K562 (cell line): Measurements from ENCODE around the gene PREX1. TPM values are rescaled to one million over a fixed set of nuclear protein-coding genes. Genes with fewer than 3 reads are reported as not detected.

Source experiments
- ATAC-seq: fragments of 200-7000 bp; cut with Tn5 transposase; 3 replicates; pipeline ENCODE4 v1.9.1; 2020; ENCODE audit warnings: moderate library complexity
- BruUV-seq: library from RNA; stranded (reverse); fragments of 400-500 nt; replicated peaks from 2 replicates; lab custom pipeline; 2021; lab: Mats Ljungman, UMichigan
- CTCF ChIA-PET: fragments of 300-600 bp; formaldehyde crosslinking; extraction: SDS; loops from one replicate; lab custom pipeline; 2021; ENCODE audit warnings: low intra/inter-chr PET ratio; lab: Yijun Ruan, JAX
- POLR2A ChIA-PET: fragments of 300-600, 350-650 bp; sonication (Branson Sonifier 250); formaldehyde crosslinking; extraction: SDS; loops from one replicate; lab custom pipeline; 2021; ENCODE audit warnings: antibody characterized with exemption, inconsistent platforms; lab: Yijun Ruan, JAX
- DNase-seq, 4 experiments: peaks; one replicate each; pipeline versions ENCODE4 v3.0.0 to v3.0.0-alpha.2; 2011 to 2018; ENCODE audit warnings: low spot score in 3 of 4, mixed read lengths in 3 of 4; ENCODE audit errors: extremely low read depth in 1 of 4
- FAIRE-seq: peaks from 2 replicates; lab custom pipeline; 2011; peaks lifted over from hg19 to GRCh38; lab: Jason Lieb, UNC
- H2AFZ ChIP-seq: 2 replicates; pipeline ENCODE4 v1.6.0; 2011; ENCODE audit warnings: low read depth, low read length, control low read depth, inconsistent platforms
- H3K27ac ChIP-seq: fragments of 200-600 bp; 3 replicates; pipeline ENCODE4 v1.8.0; 2011; ENCODE audit warnings: low read depth, mild to moderate bottlenecking, control low read depth, inconsistent platforms, low read length, moderate library complexity, mixed read lengths; ENCODE audit errors: extremely low read depth
- H3K27me3 ChIP-seq, 2 experiments: fragments of 300-600 bp in 1 of 2; 2 replicates in 1 of 2; 3 replicates in 1 of 2; pipeline versions ENCODE4 v1.6.0 to v1.8.0; 2011; ENCODE audit warnings: inconsistent platforms in 2 of 2, low read length in 2 of 2, mild to moderate bottlenecking in 1 of 2, mixed read lengths in 1 of 2, moderate library complexity in 1 of 2; ENCODE audit not compliant: control insufficient read depth in 2 of 2, insufficient read depth in 2 of 2
- H3K36me3 ChIP-seq: fragments of 300-600 bp; 3 replicates; pipeline ENCODE4 v1.8.0; 2011; ENCODE audit warnings: mild to moderate bottlenecking, low read length, inconsistent platforms; ENCODE audit not compliant: control insufficient read depth, insufficient read depth
- H3K4me1 ChIP-seq, 2 experiments: fragments of 200-600 bp in 1 of 2; replicated peaks in 1 of 2; 2 replicates in 1 of 2; 3 replicates in 1 of 2; pipeline versions ENCODE4 v1.5.1 to v1.8.0; 2011; ENCODE audit warnings: inconsistent platforms in 2 of 2, low read length in 2 of 2, mild to moderate bottlenecking in 1 of 2, mixed read lengths in 1 of 2, moderate library complexity in 1 of 2; ENCODE audit not compliant: control insufficient read depth in 2 of 2, insufficient read depth in 2 of 2
- H3K4me2 ChIP-seq: 2 replicates; pipeline ENCODE4 v1.6.1; 2011; ENCODE audit warnings: low read length, control low read depth, inconsistent platforms, mixed read lengths; ENCODE audit not compliant: insufficient read depth
- H3K4me3 ChIP-seq: fragments of 200-600 bp; sonication (generic), shearing (Covaris generic); 2 replicates; pipeline ENCODE4 v1.5.1; 2016; ENCODE audit warnings: control low read depth, inconsistent platforms
- H3K79me2 ChIP-seq: fragments of 200-600 bp; 3 replicates; pipeline ENCODE4 v1.8.0; 2011; ENCODE audit warnings: low read length, inconsistent platforms; ENCODE audit not compliant: control insufficient read depth, insufficient read depth
- H3K9ac ChIP-seq, 2 experiments: 2 replicates each; pipeline versions ENCODE4 v1.6.0 to v1.6.1; 2011; ENCODE audit warnings: low read depth in 2 of 2, low read length in 2 of 2, control low read depth in 1 of 2, inconsistent platforms in 1 of 2, mild to moderate bottlenecking in 1 of 2, mixed read lengths in 1 of 2; ENCODE audit not compliant: insufficient read depth in 1 of 2
- H3K9me1 ChIP-seq: one replicate; pipeline ENCODE4 v1.6.0; 2011; ENCODE audit warnings: inconsistent platforms, mild to moderate bottlenecking, low read length, moderate library complexity; ENCODE audit not compliant: control insufficient read depth, insufficient read depth
- H3K9me3 ChIP-seq: replicated peaks from 2 replicates; pipeline ENCODE4 v1.5.1; 2011; ENCODE audit warnings: low read depth, low read length, inconsistent platforms; ENCODE audit not compliant: control insufficient read depth, insufficient read depth
- H4K20me1 ChIP-seq: replicated peaks from 2 replicates; pipeline ENCODE4 v1.6.1; 2011; ENCODE audit warnings: low read length, inconsistent platforms, mixed read lengths; ENCODE audit not compliant: control insufficient read depth, insufficient read depth
- ATF7 ChIP-seq: fragments of 450-650 bp; IDR thresholded peaks from 2 replicates; pipeline ENCODE4 v1.7.1; 2014; ENCODE audit warnings: mild to moderate bottlenecking, moderate library complexity
- CSDE1 ChIP-seq, 2 experiments: fragments of 450-650 bp; IDR thresholded peaks; 2 replicates each; pipeline ENCODE4 v1.6.1; 2016; ENCODE audit warnings: mild to moderate bottlenecking in 1 of 2
- ELF1 ChIP-seq: fragments of 200-800 bp; sonication (Bioruptor generic); IDR thresholded peaks from 2 replicates; pipeline ENCODE4 v1.6.1; 2016; ENCODE audit warnings: missing genetic modification characterization, missing compliant biosample characterization
- IFI16 ChIP-seq: fragments of 250-450 bp; sonication (Bioruptor Pico); IDR thresholded peaks from 2 replicates; pipeline ENCODE4 v2.1.2; 2022; ENCODE audit warnings: mild to moderate bottlenecking, inconsistent platforms
- MED1 ChIP-seq: sonication (generic); formaldehyde crosslinking; IDR thresholded peaks from 2 replicates; pipeline ENCODE4 v1.8.1; 2023; ENCODE audit warnings: missing genetic modification reagents, borderline replicate concordance
- TRIM28 ChIP-seq: fragments of 450-650 bp; IDR thresholded peaks from 2 replicates; pipeline ENCODE4 v1.6.1; 2017
- ZNF584 ChIP-seq: fragments of 200-800 bp; sonication (Bioruptor generic); IDR thresholded peaks from 2 replicates; pipeline ENCODE4 v1.6.1; 2016; ENCODE audit warnings: low read depth, mild to moderate bottlenecking, missing genetic modification characterization, missing compliant biosample characterization
- ZNF644 ChIP-seq: fragments of 200-800 bp; sonication (Bioruptor generic); IDR thresholded peaks from 2 replicates; pipeline ENCODE4 v1.6.1; 2016; ENCODE audit warnings: low read depth, missing genetic modification characterization, missing compliant biosample characterization
- WGBS: fragments of 100-300 bp; shearing (Covaris generic); methylation state at CpG from one replicate; pipeline ENCODE4 v1.1.6; 2016; ENCODE audit warnings: low coverage, mixed read lengths; ENCODE audit not compliant: insufficient coverage; ENCODE audit errors: missing lambda C conversion rate; 5-methylcytosine and 5-hydroxymethylcytosine counted together
- in situ Hi-C: fragments of 300-500 bp; cut with MboI; formaldehyde crosslinking; loops from 4 replicates; pipeline ENCODE4 v1.15.0; 2018; ENCODE audit warnings: inconsistent platforms, mixed read lengths
- intact Hi-C: fragments of 100-400 bp; cut with micrococcal nuclease; formaldehyde crosslinking; loops from 2 replicates; pipeline ENCODE4 v1.14.2; 2022
- polyA plus RNA-seq, 8 experiments: library from polyadenylated mRNA; depleted of rRNA in 4 of 8; stranded (reverse) in 5 of 8; unstranded in 3 of 8; fragments of >200 nt; fragmentation: Nextera tagmentation in 2 of 8; fragmentation: Illumina TruSeq in 1 of 8; extraction: Ambion mirVana in 2 of 8; extraction: Trizol in 1 of 8; gene quantifications; 2 replicates each; pipeline versions ENCODE4 v1.2.1 to v1.2.3, GENCODE V29; 2011 to 2014; ENCODE audit warnings: inconsistent platforms in 1 of 8, missing spikeins in 1 of 8
- total RNA-seq, 7 experiments: library from RNA; depleted of rRNA in 6 of 7; stranded (reverse); fragments of >200 nt in 6 of 7; fragmentation: Illumina TruSeq in 2 of 7; extraction: Trizol in 2 of 7; gene quantifications; 2 replicates each; pipeline versions ENCODE4 v1.2.1 to v1.2.3, GENCODE V29; 2011 to 2021; ENCODE audit warnings: low replicate concordance in 1 of 7
- TF ChIP-seq, protein P1 (sequence below): fragments of 450-650 bp; IDR thresholded peaks from 2 replicates; pipeline ENCODE4 v1.6.1; 2016; ENCODE audit warnings: borderline replicate concordance
- TF ChIP-seq, protein P2 (sequence below): fragments of 250-450 bp; sonication (Bioruptor Pico); IDR thresholded peaks from 2 replicates; pipeline ENCODE4 v1.8.0; 2021; ENCODE audit warnings: moderate library complexity, mild to moderate bottlenecking, inconsistent platforms
- TF ChIP-seq, protein P3 (sequence below): sonication (generic); formaldehyde crosslinking; IDR thresholded peaks from 2 replicates; pipeline ENCODE4 v1.8.0; 2022; ENCODE audit warnings: missing genetic modification reagents, mild to moderate bottlenecking, moderate library complexity, borderline replicate concordance
- TF ChIP-seq, protein P4 (sequence below): fragments of 250-450 bp; sonication (Bioruptor Pico); IDR thresholded peaks from 2 replicates; pipeline ENCODE4 v1.4.0; 2020; ENCODE audit warnings: mild to moderate bottlenecking, moderate library complexity
- TF ChIP-seq, protein P5 (sequence below): fragments of 250-450 bp; sonication (Bioruptor Pico); IDR thresholded peaks from 2 replicates; pipeline ENCODE4 v1.8.0; 2022; ENCODE audit warnings: moderate library complexity, mild to moderate bottlenecking, inconsistent platforms

The PREX1 gene
- total and polyA plus RNA-seq, 9 of the 15 experiments (the other 6 are each of a cell fraction or from before 2014, with no cell fraction given): 0.37 to 10.4 (median 4.8) TPM

DNA sequence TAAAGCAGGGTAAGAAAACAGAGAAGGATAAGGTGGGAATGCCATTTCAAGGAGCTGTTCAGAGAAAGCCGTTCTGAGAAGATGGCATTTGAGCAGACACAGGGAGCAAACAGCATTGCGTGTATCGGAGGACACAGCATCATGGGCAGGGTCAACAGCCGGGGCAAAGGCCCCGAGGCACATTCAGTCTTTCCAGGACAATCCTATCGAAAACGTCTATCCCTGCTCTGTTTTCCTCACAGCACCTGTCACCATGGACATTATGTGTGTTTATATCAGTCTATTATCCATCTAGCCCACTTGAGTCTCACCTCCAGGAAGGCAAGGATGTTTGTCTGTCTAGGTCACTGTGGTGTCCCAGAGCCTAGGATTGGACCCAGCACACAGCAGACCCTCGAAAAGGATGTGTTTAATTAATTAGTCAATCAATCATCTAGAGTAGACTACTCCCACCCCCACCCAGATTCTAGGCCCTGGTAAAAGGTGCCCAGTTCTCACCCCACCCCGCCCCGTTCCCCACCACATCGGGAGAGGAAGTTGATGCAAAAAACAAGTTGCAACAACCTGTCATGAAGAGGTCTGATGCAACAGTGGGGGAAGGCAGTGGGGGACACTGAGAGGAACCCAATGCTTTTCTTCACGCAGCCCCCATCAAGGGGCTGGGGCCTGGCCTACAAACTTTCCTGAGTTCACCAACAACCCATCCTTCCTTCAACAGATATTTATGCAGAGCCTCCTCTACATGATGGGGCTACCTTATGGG lies 66.6 kb downstream of the PREX1 start:
- H3K27me3 ChIP-seq: peaks cover 0 to 4% of the 10 kb centered on the region in 2 experiments; a peak in 1 of 5 replicates
- intact Hi-C loops: no loop called here
- ChIA-PET CTCF (no interaction called here), POLR2A (no interaction called here)
- H4K20me1 ChIP-seq: no peaks in the 10 kb centered on the region
- no peaks in the 10 kb centered on the region for H3K9me1 ChIP-seq
- no peaks in the 10 kb centered on the region for H3K79me2 ChIP-seq
- ATAC-seq (no peak), DNase-seq (no peak), FAIRE-seq (no peak)
- no peaks in the 10 kb centered on the region for H3K4me1 ChIP-seq
- H3K27ac ChIP-seq: no peak overlapping the region
- in situ Hi-C loops: no loop called here
- no peak overlapping the region for H2AFZ ChIP-seq
- 12% methylated on average over 12 of the region's 12 CpGs for WGBS
- no peak overlapping the region for H3K4me2 ChIP-seq
- BruUV-seq: no TSS peak
- TF ChIP-seq IFI16 (CRISPR knock-in tag): no peak
- TF ChIP-seq ELF1 (tag): no peak
- TF ChIP-seq, protein P1, sequence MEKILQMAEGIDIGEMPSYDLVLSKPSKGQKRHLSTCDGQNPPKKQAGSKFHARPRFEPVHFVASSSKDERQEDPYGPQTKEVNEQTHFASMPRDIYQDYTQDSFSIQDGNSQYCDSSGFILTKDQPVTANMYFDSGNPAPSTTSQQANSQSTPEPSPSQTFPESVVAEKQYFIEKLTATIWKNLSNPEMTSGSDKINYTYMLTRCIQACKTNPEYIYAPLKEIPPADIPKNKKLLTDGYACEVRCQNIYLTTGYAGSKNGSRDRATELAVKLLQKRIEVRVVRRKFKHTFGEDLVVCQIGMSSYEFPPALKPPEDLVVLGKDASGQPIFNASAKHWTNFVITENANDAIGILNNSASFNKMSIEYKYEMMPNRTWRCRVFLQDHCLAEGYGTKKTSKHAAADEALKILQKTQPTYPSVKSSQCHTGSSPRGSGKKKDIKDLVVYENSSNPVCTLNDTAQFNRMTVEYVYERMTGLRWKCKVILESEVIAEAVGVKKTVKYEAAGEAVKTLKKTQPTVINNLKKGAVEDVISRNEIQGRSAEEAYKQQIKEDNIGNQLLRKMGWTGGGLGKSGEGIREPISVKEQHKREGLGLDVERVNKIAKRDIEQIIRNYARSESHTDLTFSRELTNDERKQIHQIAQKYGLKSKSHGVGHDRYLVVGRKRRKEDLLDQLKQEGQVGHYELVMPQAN: no peak
- TF ChIP-seq, protein P2, sequence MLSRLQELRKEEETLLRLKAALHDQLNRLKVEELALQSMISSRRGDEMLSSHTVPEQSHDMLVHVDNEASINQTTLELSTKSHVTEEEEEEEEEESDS (CRISPR knock-in tag): no peak
- TF ChIP-seq, protein P3, sequence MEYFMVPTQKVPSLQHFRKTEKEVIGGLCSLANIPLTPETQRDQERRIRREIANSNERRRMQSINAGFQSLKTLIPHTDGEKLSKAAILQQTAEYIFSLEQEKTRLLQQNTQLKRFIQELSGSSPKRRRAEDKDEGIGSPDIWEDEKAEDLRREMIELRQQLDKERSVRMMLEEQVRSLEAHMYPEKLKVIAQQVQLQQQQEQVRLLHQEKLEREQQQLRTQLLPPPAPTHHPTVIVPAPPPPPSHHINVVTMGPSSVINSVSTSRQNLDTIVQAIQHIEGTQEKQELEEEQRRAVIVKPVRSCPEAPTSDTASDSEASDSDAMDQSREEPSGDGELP (CRISPR knock-in tag): no peak
- no peak for TF ChIP-seq ATF7
- TF ChIP-seq TRIM28: no peak
- TF ChIP-seq, protein P4, sequence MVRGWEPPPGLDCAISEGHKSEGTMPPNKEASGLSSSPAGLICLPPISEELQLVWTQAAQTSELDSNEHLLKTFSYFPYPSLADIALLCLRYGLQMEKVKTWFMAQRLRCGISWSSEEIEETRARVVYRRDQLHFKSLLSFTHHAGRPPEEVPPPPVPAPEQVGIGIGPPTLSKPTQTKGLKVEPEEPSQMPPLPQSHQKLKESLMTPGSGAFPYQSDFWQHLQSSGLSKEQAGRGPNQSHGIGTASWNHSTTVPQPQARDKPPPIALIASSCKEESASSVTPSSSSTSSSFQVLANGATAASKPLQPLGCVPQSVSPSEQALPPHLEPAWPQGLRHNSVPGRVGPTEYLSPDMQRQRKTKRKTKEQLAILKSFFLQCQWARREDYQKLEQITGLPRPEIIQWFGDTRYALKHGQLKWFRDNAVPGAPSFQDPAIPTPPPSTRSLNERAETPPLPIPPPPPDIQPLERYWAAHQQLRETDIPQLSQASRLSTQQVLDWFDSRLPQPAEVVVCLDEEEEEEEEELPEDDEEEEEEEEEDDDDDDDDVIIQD (CRISPR knock-in tag): no peak
- TF ChIP-seq, protein P5, sequence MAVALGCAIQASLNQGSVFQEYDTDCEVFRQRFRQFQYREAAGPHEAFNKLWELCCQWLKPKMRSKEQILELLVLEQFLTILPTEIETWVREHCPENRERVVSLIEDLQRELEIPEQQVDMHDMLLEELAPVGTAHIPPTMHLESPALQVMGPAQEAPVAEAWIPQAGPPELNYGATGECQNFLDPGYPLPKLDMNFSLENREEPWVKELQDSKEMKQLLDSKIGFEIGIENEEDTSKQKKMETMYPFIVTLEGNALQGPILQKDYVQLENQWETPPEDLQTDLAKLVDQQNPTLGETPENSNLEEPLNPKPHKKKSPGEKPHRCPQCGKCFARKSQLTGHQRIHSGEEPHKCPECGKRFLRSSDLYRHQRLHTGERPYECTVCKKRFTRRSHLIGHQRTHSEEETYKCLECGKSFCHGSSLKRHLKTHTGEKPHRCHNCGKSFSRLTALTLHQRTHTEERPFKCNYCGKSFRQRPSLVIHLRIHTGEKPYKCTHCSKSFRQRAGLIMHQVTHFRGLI: no peak
- no peak for TF ChIP-seq MED1
- TF ChIP-seq ZNF584 (CRISPR knock-in tag): no peak
- no peak for TF ChIP-seq CSDE1 (IDR thresholded peaks at IDR 0.05)
- no peak for TF ChIP-seq ZNF644
- no peak overlapping the region for H3K4me3 ChIP-seq
- no peaks in the 10 kb centered on the region for H3K9me3 ChIP-seq
- no peaks in the 10 kb centered on the region for H3K36me3 ChIP-seq
- no peak overlapping the region for H3K9ac ChIP-seq
